Activated CD4-positive, alpha-beta T cell treated with anti-CD3 and anti-CD28 coated beads, Interleukin-2, amount 50 U/mL, for 48 hours (primary cell): Measurements from ENCODE around the gene SRPX.
A peak's percentile ranks its signal among the peaks of the same experiment; 100 is the strongest.

Experiments used
- DNase-seq, 2 experiments: peaks; one replicate each; pipeline ENCODE4 v3.0.0-alpha.2; 2020

Gene SRPX, protein sequence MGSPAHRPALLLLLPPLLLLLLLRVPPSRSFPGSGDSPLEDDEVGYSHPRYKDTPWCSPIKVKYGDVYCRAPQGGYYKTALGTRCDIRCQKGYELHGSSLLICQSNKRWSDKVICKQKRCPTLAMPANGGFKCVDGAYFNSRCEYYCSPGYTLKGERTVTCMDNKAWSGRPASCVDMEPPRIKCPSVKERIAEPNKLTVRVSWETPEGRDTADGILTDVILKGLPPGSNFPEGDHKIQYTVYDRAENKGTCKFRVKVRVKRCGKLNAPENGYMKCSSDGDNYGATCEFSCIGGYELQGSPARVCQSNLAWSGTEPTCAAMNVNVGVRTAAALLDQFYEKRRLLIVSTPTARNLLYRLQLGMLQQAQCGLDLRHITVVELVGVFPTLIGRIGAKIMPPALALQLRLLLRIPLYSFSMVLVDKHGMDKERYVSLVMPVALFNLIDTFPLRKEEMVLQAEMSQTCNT

DNA sequence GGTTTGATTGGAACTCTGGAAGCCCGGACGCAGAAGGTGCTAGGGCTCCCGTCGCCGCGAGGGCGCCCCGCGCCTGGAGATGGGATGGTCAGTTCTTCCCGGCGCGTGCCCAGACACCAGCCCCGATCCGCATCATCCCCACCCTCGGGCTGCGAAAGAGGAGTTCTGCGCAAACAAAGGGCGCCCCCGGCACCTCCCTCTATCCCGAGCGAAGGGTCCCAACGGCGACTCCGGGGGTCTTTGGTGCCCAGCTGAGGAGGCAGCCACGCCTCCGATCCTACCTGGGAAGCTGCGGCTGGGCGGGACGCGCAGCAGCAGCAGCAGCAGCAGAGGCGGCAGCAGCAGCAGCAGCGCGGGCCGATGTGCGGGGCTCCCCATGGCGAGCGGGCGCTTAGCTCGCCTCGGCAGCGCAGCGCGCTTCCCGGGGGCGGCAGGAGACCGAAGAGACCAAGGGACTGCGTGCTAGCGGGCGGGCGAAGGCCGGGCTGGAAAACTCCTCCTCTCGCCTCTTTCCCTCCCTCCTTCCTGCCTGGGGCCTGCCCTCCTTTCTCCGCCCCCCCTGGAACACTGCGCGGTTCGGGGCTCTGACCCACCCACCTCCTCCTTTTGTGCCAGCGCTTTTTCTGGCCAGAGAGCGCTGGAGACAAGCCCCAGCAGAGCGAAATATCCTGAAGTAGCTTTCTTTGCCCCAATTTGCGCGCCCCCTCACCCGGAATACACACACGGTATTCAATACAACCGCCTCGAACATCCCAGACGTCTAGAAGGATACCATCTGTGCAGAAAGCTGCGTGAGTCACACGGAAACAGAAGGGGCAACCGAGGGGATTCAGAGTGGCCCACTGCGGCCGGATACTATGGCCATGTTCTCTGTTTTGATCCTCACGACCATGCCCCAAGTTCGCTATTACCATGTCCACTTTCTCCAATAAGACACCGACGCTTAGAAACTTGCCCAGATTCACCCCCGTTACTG, at the start of gene SRPX:
Gene SRPX, minus strand, starts transcription at position 457 of the 976 bp plus-strand sequence. Its CDS starts 79 bp downstream, at position 378.
- peak in 1 of 2 experiments; percentile 2 for DNase-seq

DNA sequence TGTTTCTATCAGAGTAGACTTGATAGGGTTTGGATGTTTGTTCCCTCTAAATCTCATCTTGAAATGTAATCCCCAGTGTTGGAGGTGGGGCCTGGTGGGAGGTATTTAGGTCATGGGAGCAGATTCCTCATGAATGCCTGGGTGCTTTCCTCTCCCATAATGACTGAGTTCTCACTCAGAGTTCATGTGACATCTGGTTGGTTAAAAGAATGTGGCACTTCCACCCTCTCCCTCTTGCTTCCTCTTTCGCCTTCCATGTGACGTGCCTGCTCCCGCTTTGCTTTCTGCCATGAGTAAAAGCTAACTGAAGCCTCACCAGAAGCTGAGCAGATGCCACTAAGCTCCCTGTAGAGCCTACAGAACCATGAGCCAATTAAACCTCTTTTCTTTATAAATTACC, 47.3 kb upstream of the SRPX start:
- no peak for DNase-seq

DNA sequence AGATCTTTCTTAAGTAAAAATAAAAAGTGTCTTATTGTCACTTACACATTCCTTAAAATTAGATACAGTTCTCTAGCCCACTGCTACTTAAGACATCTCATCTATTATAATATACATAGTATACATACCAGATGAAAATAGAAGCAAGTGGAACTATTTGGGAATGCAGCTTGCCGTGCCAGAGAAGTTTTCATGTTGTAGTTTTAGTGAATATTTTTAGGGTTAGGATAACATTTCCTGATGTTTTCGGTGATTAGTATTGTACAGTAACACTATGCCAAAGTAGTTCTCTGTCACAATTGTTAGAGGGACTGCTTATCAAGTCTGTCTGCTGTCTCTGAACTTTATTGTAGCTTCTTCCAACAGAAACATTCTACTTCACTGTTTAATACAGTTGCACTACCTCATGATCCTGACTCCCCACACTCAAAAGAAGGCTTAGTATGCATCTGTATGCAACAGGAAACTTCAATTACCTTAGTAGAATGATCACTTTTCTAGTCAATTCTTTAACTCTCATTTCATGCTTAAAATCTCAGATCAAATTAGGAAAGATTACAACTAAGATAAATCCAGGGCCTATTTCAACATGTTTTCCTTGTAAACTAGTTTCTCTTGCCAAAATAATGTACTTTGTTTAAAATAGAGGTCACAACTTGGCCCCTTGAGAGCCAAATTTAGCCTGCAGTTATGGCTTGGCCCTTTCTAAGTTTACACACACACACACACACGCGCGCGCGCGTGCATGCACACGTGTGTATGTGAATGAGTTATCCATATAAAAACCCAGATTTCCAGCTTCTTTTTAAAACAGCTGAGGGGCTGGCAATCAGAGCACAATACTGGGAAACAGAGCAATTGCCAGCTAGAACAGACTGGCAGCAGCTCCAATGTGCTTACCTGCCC, 42.3 kb upstream of the SRPX start:
- DNase-seq = no peak

DNA sequence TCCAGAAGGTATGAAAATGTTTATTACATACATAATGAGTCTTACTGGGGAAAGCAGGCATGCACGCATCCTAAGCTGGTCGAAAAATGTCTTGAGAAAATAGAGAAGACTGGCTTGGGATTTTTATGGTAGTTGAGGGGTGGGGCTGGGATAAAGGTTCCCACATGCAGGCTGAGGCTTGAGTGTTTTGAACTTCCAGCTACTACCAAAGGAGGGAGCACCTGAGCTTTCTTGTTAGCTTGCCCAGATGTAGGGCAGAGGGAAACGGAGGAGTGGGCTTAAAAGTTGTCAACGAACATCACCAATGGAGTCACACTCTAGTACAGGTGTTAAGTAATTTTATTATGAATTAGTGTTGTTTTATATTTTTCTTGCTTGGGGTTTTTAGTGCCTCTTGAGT, 39.6 kb upstream of the SRPX start:
- DNase-seq = no peak

DNA sequence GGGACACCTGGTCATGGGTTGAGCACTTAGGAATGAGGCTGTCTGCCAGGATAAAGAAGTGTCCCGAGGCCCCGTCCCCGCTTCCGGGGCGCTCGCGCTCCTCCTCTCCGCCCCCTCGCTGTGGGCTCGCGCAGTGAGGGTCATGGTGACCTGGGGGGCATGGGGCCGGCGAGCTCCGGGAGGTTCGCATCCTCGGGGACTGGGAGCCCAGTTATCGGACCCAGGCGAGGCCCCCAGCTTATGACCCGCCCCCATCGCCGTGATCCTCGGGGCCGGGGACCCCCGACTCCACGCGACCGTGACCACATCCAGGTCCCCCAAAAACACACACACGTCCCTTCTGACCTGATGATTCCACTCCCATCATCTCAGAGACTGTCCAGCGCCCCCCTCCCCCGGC, 35.3 kb upstream of the SRPX start:
- no peak for DNase-seq

DNA sequence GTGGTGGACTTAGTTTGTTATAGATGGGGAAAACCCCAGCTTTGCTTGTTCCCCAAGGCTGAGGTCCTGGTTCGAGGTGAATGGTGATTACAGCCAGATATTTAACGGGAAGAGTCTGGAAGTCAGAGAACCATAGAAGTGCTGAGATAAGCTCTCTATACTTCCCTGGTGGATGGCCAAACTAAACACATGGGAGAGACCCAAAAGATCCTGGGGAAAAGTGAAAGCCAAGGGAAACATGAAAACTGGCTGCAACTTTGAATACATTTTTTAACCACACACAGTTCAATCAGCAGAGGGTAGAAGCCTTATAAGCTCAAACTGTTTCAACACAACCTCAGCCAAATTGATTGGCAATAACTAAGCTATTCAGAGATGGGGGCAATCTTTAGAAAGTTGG, 29.3 kb upstream of the SRPX start:
- DNase-seq = no peak

DNA sequence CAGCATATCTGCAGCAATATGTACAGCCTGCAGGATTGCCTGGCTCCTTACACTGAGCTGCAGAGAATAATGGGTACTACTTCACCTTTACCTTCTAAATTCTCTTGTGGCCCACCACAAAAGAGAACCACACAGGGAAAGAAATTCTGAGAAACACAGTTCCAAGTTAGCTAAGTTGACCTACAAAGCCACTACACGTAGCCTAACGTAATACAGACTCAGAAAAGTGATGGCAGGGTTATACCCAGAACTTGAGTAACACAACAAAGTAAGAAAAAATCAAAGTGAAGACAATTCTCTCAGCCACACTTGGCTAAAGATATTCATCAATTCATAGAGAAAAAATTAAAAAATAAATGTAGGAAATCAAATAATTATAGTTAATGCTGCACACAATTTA, 26.4 kb upstream of the SRPX start:
- no peak for DNase-seq

DNA sequence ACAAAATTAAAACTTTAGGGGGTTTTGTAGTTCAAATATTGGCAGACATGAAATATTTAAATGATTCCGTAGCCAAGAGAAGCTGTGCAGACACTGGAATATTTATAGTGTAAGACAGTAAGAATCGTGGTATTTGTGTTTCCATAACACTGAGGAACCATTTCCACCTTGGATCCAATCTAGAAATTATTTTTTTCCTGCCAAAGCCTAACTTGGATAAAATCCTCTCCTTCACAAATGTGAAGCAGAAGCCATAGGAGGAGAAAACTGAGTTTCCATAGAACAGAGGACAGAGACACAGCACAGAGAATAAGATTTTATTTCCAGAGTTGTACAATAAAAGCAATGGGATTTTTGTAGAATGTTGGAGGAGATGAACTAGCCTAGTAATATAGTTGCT, 19.9 kb upstream of the SRPX start:
- DNase-seq = no peak

DNA sequence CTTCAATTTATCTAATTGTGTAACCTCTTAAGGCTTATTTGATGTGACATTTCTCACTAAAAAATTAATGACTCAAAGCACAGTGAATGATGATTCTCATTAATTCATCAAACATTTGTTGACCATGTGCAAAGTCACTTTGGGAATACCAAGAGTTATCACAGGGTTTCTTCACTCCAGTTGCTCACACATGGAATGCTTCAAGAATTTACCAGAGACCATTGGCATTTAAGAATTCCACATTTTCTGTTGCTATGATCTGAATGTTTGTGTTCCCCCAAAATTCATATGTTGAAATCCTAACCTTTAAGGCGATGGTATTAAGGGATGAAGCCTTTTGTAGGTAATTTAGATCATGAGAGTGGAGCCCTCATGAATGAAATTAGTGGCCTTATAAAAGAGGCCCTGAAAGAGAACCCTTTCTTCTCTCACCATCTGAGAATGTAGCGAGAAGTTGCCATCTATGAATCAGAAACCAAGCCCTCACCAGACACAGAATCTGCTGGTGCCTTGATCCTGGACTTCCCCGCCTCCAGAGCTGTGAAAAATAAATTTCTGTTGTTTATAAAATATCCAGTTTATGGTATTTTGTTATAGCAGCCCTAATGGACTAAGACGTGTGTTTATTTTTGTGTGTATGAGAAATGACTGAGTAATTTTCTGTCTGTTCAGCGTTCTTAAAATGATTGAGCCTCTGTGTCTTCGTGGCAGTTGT, 16.4 kb upstream of the SRPX start:
- no peak for DNase-seq

DNA sequence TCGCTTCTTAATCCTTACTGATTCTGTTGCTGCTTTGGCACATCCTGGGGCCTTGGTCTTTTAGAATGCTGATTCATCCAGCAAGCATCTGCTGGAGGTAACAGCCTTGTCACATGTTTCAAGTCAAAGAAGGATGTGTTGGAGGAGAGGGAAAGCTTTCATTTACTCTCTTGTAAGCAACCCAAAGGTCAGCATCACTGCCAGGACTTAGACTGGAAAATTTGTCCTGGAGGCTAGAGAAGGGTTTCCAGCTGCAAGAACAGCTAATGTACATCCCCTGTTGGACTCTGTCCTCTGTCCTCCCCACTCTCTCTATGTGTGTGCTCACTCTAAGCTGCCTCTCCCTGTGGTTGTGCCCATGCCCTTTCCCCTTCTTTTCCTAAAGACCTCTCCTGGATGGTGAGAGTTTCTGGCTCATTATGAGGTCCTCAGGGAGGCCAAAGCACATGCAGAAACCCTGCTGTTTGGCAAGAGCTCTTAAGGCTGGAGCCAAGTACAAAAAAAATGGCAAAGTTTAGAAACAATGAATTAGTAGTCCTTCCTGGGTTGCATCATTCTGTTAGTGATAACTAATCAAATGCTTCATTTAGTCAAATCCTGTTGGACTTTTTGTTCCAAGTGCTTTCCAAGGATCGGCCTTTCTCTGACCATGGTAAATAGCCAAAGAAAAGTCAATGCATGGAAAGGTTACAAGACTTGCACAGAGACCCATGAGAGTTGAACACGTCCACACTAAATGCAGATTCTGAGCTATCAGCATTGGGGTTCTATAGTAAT, 13.4 kb upstream of the SRPX start:
- no peak for DNase-seq

DNA sequence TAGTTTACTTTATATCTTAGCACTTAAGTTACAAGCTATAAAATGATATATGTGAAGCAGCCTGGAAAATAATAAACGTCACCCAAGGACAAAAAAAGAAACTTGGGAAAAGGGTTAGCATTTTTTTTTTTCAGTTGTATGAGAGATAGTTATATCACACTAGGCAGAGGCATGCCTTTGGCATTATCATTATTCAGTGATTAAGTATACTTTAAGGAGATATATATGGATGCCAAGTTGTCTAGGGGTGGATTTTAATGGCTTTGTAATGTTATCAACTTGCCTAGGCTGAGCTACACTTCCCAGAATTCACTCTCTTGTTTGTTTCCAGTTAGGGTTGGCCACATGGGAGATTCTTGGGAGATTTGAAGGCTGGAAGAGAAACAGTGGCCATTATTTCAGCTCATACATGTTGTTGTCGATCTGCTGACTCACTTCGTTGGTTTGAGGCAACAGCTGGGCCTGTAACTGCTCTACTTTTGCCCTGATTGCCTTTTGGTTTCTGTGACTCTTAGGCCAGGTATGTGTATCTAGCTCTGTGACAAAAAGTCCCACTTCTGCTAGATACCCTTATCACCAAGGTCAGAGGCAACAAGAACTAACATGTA, 11.5 kb upstream of the SRPX start:
- DNase-seq = no peak

DNA sequence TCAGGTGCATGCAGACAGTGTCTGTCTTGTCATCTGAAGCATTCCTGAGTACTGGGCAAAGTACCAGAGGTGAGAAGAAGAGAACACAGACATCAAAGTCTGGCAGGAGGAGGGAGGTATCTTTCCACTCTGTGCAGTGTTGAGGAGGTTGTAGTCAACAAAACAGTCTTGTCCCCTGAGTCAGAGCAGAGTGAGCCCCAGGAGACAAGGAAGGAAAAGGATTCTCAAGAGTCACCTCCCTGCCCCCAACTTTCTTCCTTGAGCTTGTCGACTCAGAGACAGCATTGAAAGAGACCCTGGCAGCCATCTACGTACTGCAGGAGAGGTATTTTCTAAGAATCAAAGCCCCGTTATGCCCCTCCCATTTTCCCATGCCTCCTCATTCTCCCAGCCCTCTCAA, 4.4 kb upstream of the SRPX start:
- DNase-seq = no peak

DNA sequence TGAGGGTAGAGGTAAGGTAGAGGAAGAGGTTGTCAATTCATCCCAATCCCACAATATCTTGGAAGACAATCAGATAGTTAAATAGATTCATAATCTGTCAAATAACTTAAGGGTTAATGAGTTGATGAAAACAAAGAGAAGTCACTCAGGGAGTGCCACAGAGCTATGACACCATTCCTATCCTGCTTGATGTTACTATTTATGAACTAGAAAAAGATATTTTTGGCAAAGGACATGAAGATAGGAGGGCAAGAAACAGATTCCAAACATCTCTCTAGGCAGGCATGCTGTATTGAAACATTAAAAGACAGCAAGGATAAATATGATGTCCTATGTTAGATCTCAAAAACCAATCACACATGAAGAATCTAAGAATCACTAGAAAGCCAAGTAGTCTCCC, 3.5 kb upstream of the SRPX start:
- no peak for DNase-seq

DNA sequence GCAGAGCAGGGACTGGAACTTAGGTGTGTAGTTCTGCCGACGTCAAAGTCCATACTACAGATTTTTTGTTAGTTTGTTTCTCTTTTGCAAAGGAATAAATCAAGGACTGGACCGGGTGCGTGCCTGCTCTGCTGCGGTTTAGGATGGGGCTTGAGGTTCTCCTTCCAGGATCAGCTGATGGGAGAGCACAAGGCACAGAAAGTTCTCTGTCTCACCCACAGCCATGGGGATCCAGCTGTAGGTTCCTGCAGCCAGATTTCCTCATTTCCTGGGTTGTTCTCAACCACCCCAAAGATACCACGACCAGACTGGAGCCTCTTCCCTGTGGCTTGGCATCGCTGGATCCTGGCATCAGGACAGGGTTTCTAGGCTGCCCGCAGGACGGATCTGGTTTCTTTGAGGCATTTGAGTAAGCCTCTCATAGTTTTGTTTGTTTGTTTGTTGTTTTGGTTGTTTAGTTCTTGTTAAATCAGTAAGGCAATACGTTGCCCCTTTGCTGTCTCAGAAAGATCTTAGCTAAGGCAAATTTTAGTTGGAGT, 789 bp upstream of the SRPX start:
- no peak for DNase-seq

DNA sequence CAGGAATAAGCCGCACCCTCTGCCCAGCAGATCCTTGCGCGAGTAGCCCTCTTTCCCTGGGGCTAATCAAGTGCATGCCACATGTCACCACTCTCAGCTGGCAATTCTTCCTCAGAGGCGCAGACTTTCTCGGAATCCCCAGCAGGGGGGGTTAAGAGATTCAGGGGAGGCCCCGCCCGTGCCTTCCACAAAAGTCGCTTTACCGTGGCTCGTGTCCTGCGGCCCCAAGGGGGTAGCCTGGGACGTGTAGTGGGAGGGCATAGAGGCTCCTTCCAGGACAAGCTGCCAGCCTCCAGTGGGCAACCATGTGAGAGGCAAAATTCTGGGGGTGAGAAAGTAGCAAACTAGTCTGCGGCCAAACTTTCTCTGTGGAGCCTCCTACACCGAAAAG, 652 bp downstream of the SRPX start:
- DNase-seq = peak; percentile 15 to 20

DNA sequence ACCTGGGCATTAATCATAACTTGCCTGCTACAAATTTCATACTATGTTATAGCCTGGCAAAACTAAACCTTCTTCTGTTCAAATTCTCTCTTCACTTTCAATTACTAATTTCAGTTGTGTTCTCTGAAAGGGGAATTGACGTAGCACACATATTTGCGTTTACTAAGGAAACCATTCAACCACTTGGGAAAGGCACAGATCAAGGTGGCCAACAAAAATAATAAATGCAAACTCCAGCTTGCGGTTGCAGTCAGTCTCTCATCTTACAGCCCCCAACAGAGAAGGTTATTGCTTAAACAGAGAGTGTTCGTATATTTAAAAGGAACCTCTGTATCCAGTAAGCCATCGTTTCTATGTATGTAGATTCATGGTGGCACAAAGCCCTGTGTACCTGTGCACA, 4.0 kb downstream of the SRPX start:
- DNase-seq = no peak

DNA sequence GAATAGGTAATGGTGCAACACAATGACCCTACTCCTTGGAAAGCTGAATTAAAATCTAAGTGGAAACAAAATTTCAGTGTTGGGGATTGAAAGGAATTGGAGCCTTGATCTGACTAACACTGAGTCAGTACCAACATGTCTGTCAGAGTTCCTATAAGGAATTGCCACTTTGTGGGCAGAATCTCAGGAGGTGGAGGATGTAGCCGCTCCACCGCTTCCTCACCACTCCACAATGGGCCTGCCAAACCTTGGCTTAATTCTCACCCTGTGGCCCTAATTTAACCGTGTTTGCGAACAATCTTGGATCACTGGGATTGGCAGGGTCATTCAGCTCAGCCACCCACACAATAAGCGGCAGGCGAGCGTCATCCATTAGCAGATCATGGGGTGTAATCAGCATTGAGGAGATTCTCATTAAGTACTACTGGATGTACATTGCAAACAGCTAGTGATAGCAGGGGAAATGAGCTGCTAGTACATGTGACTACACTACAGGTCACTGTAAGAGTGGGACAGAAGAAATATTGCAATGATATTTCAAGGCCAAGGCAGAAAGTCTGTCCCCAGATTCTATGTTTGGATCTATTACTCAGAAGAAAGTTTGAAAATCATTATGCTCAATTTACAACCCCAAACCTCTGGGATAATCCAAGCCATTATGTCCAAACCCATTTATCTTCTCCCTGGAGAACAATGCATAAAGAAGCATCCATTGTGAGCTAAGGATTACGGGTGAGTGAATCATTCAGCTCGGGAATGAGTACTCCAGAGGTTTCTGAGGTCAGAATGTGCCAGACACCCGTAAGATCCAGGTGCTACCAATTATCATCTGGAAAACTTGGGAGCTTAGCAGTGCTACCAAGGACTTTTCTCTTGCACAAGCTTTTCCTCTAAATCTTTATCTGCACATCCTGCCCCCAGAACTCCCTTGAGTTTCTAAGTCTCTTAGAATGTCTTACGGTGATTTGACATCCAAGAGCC, 5.8 kb downstream of the SRPX start:
- DNase-seq = no peak

DNA sequence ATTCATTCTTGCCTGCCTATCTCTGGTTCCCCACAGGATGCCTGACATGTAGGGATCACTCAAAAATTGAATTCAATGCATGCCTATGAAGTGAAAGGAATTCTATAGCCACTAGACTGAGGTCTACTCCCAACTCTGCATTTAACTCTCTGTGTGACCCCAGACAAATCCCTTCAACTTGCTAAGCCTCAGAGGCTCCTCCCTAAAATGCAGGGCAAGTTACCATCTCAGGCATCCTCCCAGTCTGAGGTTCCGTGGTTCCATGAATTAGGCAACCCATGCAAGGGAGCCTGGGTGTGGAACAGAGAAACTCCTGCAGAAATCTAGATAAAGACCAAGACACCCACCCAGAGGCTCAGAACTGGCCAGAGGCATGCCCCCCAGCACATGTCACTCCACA, 6.6 kb downstream of the SRPX start:
- no peak for DNase-seq
